ENCODE measurements around the gene USP48. TPM values are rescaled to one million over a fixed set of nuclear protein-coding genes. Genes with fewer than 3 reads are reported as not detected.

The USP48 gene
- total RNA-seq, 4 donors from 2014 or later, result 23.5 to 51.9 (median 39.7) TPM

DNA sequence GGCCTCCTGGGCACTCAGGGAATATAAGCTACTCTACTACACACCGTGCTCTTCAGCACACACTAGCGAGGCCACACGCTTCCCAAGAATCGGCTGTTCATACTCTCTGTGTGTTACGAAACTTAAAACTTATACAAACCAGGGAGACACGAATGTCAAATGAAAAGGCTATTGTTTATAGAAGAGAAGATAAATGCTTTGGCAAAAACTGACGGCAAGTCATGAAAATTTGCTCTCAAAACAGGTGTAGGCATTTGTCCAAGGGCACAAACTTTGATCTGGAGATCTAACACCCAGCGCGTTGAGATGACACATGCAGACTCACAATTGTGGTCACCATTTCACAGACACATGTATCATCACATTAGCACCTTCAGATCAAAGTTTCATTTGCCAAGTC is 46.1 kb downstream of the USP48 start:
- no peaks in the 10 kb centered on the region for H3K4me1 ChIP-seq
- intact Hi-C loops (cut with DNase I), result no loop called here
- TF ChIP-seq, protein P1, sequence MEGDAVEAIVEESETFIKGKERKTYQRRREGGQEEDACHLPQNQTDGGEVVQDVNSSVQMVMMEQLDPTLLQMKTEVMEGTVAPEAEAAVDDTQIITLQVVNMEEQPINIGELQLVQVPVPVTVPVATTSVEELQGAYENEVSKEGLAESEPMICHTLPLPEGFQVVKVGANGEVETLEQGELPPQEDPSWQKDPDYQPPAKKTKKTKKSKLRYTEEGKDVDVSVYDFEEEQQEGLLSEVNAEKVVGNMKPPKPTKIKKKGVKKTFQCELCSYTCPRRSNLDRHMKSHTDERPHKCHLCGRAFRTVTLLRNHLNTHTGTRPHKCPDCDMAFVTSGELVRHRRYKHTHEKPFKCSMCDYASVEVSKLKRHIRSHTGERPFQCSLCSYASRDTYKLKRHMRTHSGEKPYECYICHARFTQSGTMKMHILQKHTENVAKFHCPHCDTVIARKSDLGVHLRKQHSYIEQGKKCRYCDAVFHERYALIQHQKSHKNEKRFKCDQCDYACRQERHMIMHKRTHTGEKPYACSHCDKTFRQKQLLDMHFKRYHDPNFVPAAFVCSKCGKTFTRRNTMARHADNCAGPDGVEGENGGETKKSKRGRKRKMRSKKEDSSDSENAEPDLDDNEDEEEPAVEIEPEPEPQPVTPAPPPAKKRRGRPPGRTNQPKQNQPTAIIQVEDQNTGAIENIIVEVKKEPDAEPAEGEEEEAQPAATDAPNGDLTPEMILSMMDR (IDR thresholded peaks at IDR 0.05), result no peak
- no peak for TF ChIP-seq POLR2A (IDR thresholded peaks at IDR 0.05)
- H3K9me3 ChIP-seq, result no peaks in the 10 kb centered on the region
- no peaks in the 10 kb centered on the region for H3K27me3 ChIP-seq
- H3K27ac ChIP-seq, result no peak overlapping the region
- no peak overlapping the region for H3K4me3 ChIP-seq
- no peak for DNase-seq
- H3K36me3 ChIP-seq, result peaks cover 0 to 80% (median 7%) of the 10 kb centered on the region in 3 donors
- 58 to 70% methylated on average over 9 of the region's 9 CpGs for WGBS, 2 donors

DNA sequence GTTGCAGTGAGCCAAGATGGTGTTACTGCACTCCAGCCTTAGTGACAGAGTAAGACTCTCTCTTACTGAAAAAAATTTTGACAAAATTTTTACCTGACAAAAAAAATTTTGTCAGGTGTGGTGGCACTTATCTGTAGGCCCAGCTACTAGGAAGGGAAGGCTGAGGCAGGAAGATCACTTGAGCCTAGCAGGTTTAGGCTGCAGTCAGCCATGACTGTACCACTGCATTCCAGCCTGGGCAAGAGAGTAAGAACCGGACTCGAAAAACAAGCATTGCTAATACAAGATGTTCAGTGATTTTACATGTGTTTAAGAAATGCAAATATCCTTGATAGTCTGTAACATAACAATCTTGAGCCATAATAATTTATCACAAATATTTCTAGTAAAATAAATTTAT is 46.9 kb downstream of the USP48 start:
- H3K27ac ChIP-seq, result no peak overlapping the region
- DNase-seq, result no peak
- TF ChIP-seq, protein P1 (IDR thresholded peaks at IDR 0.05), result no peak
- TF ChIP-seq POLR2A (IDR thresholded peaks at IDR 0.05), result no peak
- no peaks in the 10 kb centered on the region for H3K9me3 ChIP-seq
- H3K36me3 ChIP-seq, result peaks cover 0 to 85% (median 7%) of the 10 kb centered on the region in 3 donors
- H3K27me3 ChIP-seq, result no peaks in the 10 kb centered on the region
- 76 to 85% methylated on average over 2 of the region's 2 CpGs for WGBS, 2 donors
- H3K4me3 ChIP-seq, result no peak overlapping the region
- no peaks in the 10 kb centered on the region for H3K4me1 ChIP-seq
- intact Hi-C loops (cut with DNase I), result no loop called here

DNA sequence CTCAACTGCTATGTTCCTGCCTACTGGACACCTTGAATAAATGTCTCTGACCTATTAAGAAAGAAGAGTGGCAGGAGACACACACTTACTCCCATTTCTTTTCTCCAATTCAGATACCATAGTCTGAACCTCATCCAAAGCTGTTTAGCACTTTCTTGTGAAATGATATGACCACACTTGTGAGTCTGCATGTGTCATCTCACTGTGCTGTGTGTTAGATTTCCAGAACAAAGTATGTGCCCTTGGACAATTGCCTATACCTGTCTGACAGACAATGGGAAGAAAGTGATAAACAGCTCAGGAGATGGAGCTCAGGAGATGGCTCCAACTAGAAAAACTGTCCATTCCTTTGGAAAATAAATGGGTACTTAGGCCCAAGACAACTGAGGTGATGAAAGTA is 48.4 kb downstream of the USP48 start:
- intact Hi-C loops (cut with DNase I), result no loop called here
- DNase-seq, result no peak
- peaks cover 0 to 88% (median 7%) of the 10 kb centered on the region in 3 donors for H3K36me3 ChIP-seq
- no peak overlapping the region for H3K27ac ChIP-seq
- no peaks in the 10 kb centered on the region for H3K9me3 ChIP-seq
- no peak overlapping the region for H3K4me3 ChIP-seq
- no peaks in the 10 kb centered on the region for H3K27me3 ChIP-seq
- no peaks in the 10 kb centered on the region for H3K4me1 ChIP-seq
- TF ChIP-seq, protein P1 (IDR thresholded peaks at IDR 0.05), result no peak
- TF ChIP-seq POLR2A (IDR thresholded peaks at IDR 0.05), result no peak

DNA sequence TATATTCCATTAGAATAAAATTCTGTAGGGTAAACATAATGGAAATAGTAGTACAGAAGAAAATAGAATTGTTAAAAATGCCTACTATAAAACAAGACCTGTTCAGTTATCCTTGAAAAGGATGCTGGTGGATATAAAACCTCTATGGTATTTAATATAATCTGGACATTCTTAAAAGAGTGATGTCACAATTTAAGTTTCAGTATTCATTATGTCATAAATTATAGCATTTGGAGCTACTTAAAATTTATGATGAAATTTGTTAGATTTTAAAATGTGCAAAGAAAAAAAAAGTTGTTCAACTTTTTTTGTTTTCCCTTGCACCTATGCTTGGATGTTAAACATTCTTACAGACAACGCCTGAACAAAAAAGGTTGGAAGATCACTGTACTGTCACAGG is 50.3 kb downstream of the USP48 start:
- Histone ChIP-seq H3K9me3 (no peaks in the 10 kb centered on the region), H3K27ac (no peak overlapping the region), H3K36me3 (peaks cover 0 to 90% (median 13%) of the 10 kb centered on the region in 3 donors), H3K27me3 (no peaks in the 10 kb centered on the region), H3K4me3 (no peak overlapping the region), H3K4me1 (no peaks in the 10 kb centered on the region)
- intact Hi-C loops (cut with DNase I), result no loop called here
- TF ChIP-seq, protein P1 (IDR thresholded peaks at IDR 0.05), result no peak
- TF ChIP-seq POLR2A (IDR thresholded peaks at IDR 0.05), result no peak
- DNase-seq, result no peak
- WGBS, 2 donors, result 0% methylated on average over 1 of the region's 1 CpG

DNA sequence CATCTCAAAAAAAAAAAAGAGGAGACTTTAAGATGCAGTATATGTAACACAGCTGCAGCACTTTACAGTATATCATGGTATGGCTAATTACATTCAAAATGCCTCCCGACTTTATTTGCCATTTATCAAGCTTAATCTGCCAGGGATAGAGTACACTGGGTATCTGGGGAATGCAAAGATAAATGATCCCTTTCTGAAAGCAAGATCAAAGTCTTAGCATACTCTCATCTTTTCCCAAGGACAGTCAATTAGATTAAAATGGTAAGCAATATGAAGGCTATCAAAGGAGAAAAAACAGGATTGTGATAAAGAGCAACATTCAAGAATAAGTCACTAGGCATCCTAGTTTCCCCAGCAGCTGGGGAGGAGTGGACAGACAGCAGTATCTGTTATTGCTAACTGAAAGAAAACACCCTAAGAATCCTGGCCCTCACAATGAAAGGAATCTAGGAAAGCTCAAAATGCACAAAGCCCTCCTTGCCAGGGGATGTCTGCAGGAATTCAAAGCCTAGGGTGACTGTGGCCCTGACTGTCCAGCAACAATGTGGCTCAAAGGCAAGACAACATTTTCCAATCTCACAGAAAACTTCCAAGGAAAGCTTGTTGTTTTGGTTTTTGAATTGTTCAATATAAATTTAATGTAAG is 57.1 kb downstream of the USP48 start:
- H3K9me3 ChIP-seq, result no peaks in the 10 kb centered on the region
- intact Hi-C loops (cut with DNase I), result no loop called here
- no peak overlapping the region for H3K27ac ChIP-seq
- H3K4me1 ChIP-seq, result no peaks in the 10 kb centered on the region
- H3K27me3 ChIP-seq, result no peaks in the 10 kb centered on the region
- H3K36me3 ChIP-seq, result peaks cover 0 to 96% (median 12%) of the 10 kb centered on the region in 3 donors
- 40 to 46% methylated on average over 1 of the region's 1 CpG for WGBS, 2 donors
- DNase-seq, result no peak
- H3K4me3 ChIP-seq, result no peak overlapping the region
- no peak for TF ChIP-seq POLR2A (IDR thresholded peaks at IDR 0.05)
- TF ChIP-seq, protein P1 (IDR thresholded peaks at IDR 0.05), result no peak

Measured in esophagus squamous epithelium (tissue), 5 donors.